ENCODE data around the gene TMEM178A. TPM values are rescaled to one million over a fixed set of nuclear protein-coding genes. Genes with fewer than 3 reads are reported as not detected.

TMEM178A gene
- total and polyA plus RNA-seq, 4 donors: 13.6 to 55.8 (median 36.2) TPM

GRCh38 chr2:39685126-39685525, 19.4 kb downstream of the TMEM178A start:
- Histone ChIP-seq H3K27ac (ENCODE audit: low read depth, low read length) (no peak overlapping the region), H3K36me3 (ENCODE audit: control insufficient read depth, insufficient read depth, low read length) (no peaks in the 10 kb centered on the region), H3K4me1 (ENCODE audit: control insufficient read depth, insufficient read depth, low read length) (peaks cover 3% of the 10 kb centered on the region), H3K4me3 (ENCODE audit: low read depth, low read length) (no peak overlapping the region), H3K27me3 (ENCODE audit: control insufficient read depth, insufficient read depth, low read length) (no peaks in the 10 kb centered on the region), H3K9me3 (ENCODE audit: control insufficient read depth, insufficient read depth, low read length) (no peaks in the 10 kb centered on the region)
- 92% methylated on average over 1 of the region's 1 CpG for WGBS (ENCODE audit: insufficient coverage)
- no peak for DNase-seq (ENCODE audit: low read depth in 4 of 6, low spot score in 6 of 6)

DNA sequence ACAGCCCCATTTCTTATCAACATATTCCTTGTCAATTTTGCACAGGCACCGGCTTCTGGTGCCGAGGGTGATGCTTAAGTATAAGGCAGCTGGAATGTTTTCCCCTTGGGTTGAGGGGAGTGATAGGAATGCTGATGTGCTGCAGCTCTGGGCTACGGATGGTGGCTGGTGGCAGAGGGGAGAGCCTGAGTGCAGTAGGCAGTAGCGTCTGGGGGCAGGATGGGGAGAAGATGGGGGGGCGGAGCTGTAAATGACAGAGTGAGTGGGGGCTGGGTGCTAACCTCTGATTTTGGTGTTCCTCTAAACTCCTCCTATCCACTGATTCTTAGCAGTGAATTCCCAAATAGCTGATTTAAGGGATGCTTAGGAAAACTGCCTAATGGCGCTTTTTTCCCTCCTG, 20.7 kb downstream of the TMEM178A start:
- peak in 2 of 6 donors; percentile 40 to 76 for DNase-seq (ENCODE audit: low read depth in 4 of 6, low spot score in 6 of 6)
- peaks cover 2% of the 10 kb centered on the region for H3K9me3 ChIP-seq (ENCODE audit: control insufficient read depth, insufficient read depth, low read length)
- no peaks in the 10 kb centered on the region for H3K27me3 ChIP-seq (ENCODE audit: control insufficient read depth, insufficient read depth, low read length)
- no peak overlapping the region for H3K4me3 ChIP-seq (ENCODE audit: low read depth, low read length)
- H3K36me3 ChIP-seq (ENCODE audit: control insufficient read depth, insufficient read depth, low read length): no peaks in the 10 kb centered on the region
- peaks cover 3% of the 10 kb centered on the region for H3K4me1 ChIP-seq (ENCODE audit: control insufficient read depth, insufficient read depth, low read length)
- H3K27ac ChIP-seq (ENCODE audit: low read depth, low read length): no peak overlapping the region
- WGBS (ENCODE audit: insufficient coverage): 38% methylated on average over 2 of the region's 6 CpGs

GRCh38 chr2:39688181-39688580, 22.5 kb downstream of the TMEM178A start:
- Histone ChIP-seq H3K36me3 (ENCODE audit: control insufficient read depth, insufficient read depth, low read length) (no peaks in the 10 kb centered on the region), H3K9me3 (ENCODE audit: control insufficient read depth, insufficient read depth, low read length) (peaks cover 3% of the 10 kb centered on the region), H3K4me1 (ENCODE audit: control insufficient read depth, insufficient read depth, low read length) (peaks cover 3% of the 10 kb centered on the region), H3K27ac (ENCODE audit: low read depth, low read length) (no peak overlapping the region), H3K27me3 (ENCODE audit: control insufficient read depth, insufficient read depth, low read length) (no peaks in the 10 kb centered on the region), H3K4me3 (ENCODE audit: low read depth, low read length) (no peak overlapping the region)
- 67% methylated on average over 1 of the region's 2 CpGs for WGBS (ENCODE audit: insufficient coverage)
- DNase-seq (ENCODE audit: low read depth in 4 of 6, low spot score in 6 of 6): peak in 1 of 6 donors; percentile 41

DNA sequence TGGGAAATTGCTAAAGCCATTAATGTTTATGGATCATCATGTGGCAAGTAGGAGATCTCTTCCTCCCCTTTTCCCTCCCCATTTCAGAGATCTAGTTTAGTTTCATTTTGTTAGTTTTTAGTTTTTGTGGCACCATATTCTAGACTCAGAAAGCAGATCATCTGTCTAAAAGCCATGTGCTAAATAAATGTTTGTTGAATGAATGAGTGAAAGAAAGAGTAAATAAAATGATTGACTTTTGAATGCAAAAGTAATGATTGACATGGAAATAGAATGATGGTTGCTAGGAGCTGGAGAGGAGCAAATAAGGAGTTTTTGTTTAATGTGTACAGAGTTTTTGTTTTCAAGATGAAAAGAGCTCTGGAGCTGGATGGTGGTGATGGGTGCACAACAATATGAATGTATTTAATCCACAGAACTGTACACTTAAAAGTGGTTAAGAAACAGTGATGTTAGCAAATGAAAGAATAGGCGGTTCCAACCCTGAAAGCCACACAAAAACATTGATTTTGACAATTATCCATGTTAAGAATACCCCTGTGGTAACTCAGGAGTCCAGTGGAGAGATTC, 23.6 kb downstream of the TMEM178A start:
- Histone ChIP-seq H3K9me3 (ENCODE audit: control insufficient read depth, insufficient read depth, low read length) (peaks cover 3% of the 10 kb centered on the region), H3K27me3 (ENCODE audit: control insufficient read depth, insufficient read depth, low read length) (no peaks in the 10 kb centered on the region), H3K36me3 (ENCODE audit: control insufficient read depth, insufficient read depth, low read length) (no peaks in the 10 kb centered on the region), H3K27ac (ENCODE audit: low read depth, low read length) (no peak overlapping the region), H3K4me1 (ENCODE audit: control insufficient read depth, insufficient read depth, low read length) (peaks cover 3% of the 10 kb centered on the region), H3K4me3 (ENCODE audit: low read depth, low read length) (no peak overlapping the region)
- WGBS (ENCODE audit: insufficient coverage): no CpG with 5 or more reads among the region's 1 CpG
- DNase-seq (ENCODE audit: low read depth in 4 of 6, low spot score in 6 of 6): no peak

GRCh38 chr2:39689876-39690275, 24.2 kb downstream of the TMEM178A start:
- 91% methylated on average over 5 of the region's 6 CpGs for WGBS (ENCODE audit: insufficient coverage)
- H3K4me3 ChIP-seq (ENCODE audit: low read depth, low read length): no peak overlapping the region
- H3K27ac ChIP-seq (ENCODE audit: low read depth, low read length): no peak overlapping the region
- no peak for DNase-seq (ENCODE audit: low read depth in 4 of 6, low spot score in 6 of 6)
- peaks cover 3% of the 10 kb centered on the region for H3K4me1 ChIP-seq (ENCODE audit: control insufficient read depth, insufficient read depth, low read length)
- H3K36me3 ChIP-seq (ENCODE audit: control insufficient read depth, insufficient read depth, low read length): no peaks in the 10 kb centered on the region
- H3K9me3 ChIP-seq (ENCODE audit: control insufficient read depth, insufficient read depth, low read length): peaks cover 3% of the 10 kb centered on the region
- no peaks in the 10 kb centered on the region for H3K27me3 ChIP-seq (ENCODE audit: control insufficient read depth, insufficient read depth, low read length)

DNA sequence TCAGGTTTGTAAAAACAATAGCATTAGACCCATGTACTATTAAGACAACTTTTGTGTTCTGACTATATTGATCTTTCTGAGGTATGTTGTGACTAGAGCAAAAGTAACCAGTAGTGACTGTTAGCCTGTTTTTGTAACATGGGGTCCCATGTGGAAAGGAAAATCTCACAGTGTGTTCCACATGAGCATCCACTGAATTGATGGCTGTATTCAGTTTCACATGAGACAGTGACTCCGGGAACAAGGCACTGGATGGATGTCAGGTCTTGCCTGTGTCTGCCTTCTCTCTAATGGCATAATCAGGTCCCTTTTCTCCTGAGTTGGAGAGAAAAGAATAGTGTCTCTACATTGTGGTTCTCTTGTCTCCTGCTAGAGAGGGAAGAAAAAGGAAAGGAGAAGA, 27.5 kb downstream of the TMEM178A start:
- H3K27me3 ChIP-seq (ENCODE audit: control insufficient read depth, insufficient read depth, low read length): no peaks in the 10 kb centered on the region
- no peaks in the 10 kb centered on the region for H3K36me3 ChIP-seq (ENCODE audit: control insufficient read depth, insufficient read depth, low read length)
- no peak for DNase-seq (ENCODE audit: low read depth in 4 of 6, low spot score in 6 of 6)
- WGBS (ENCODE audit: insufficient coverage): 43% methylated on average over 1 of the region's 1 CpG
- H3K4me3 ChIP-seq (ENCODE audit: low read depth, low read length): no peak overlapping the region
- H3K27ac ChIP-seq (ENCODE audit: low read depth, low read length): no peak overlapping the region
- peaks cover 3% of the 10 kb centered on the region for H3K4me1 ChIP-seq (ENCODE audit: control insufficient read depth, insufficient read depth, low read length)
- peaks cover 3% of the 10 kb centered on the region for H3K9me3 ChIP-seq (ENCODE audit: control insufficient read depth, insufficient read depth, low read length)

DNA sequence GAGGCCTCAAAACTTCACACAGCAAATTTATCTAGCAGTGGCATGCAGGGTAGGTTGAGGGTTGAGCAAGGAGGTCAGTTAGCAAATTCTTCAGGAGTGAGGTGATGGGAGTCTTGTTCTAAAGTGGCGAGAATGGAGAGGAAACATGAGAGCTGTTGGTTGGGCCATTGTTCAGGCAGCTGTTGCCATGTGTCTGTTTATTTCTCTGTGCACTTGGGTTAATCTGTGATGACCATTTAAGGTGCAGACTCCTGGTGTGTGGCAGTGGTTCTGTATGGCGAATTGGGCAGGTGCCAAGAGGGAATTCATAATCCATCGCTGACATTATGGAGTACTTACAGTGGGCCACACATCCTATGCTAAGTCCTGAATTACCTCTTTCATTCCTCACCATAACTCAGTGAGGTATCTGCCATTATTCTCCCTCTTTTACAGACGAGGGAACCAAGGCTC, 30.4 kb downstream of the TMEM178A start:
- H3K27me3 ChIP-seq (ENCODE audit: control insufficient read depth, insufficient read depth, low read length): no peaks in the 10 kb centered on the region

GRCh38 chr2:39696838-39697237, 31.1 kb downstream of the TMEM178A start:
- Histone ChIP-seq H3K4me1 (ENCODE audit: control insufficient read depth, insufficient read depth, low read length) (peaks cover 3% of the 10 kb centered on the region), H3K27me3 (ENCODE audit: control insufficient read depth, insufficient read depth, low read length) (no peaks in the 10 kb centered on the region), H3K36me3 (ENCODE audit: control insufficient read depth, insufficient read depth, low read length) (no peaks in the 10 kb centered on the region), H3K4me3 (ENCODE audit: low read depth, low read length) (no peak overlapping the region), H3K9me3 (ENCODE audit: control insufficient read depth, insufficient read depth, low read length) (peaks cover 10% of the 10 kb centered on the region), H3K27ac (ENCODE audit: low read depth, low read length) (no peak overlapping the region)
- WGBS (ENCODE audit: insufficient coverage): no CpG with 5 or more reads among the region's 1 CpG
- peak in 3 of 6 donors; percentile 43 to 86 (median 83) for DNase-seq (ENCODE audit: low read depth in 4 of 6, low spot score in 6 of 6)

More for the DNA sequence above, 30.4 kb downstream of the TMEM178A start:
- H3K27ac ChIP-seq (ENCODE audit: low read depth, low read length): no peak overlapping the region
- H3K9me3 ChIP-seq (ENCODE audit: control insufficient read depth, insufficient read depth, low read length): peaks cover 8% of the 10 kb centered on the region
- peaks cover 3% of the 10 kb centered on the region for H3K4me1 ChIP-seq (ENCODE audit: control insufficient read depth, insufficient read depth, low read length)
- WGBS (ENCODE audit: insufficient coverage): 77% methylated on average over 2 of the region's 4 CpGs
- H3K4me3 ChIP-seq (ENCODE audit: low read depth, low read length): no peak overlapping the region
- H3K36me3 ChIP-seq (ENCODE audit: control insufficient read depth, insufficient read depth, low read length): no peaks in the 10 kb centered on the region
- no peak for DNase-seq (ENCODE audit: low read depth in 4 of 6, low spot score in 6 of 6)

- DNase-seq (ENCODE audit: low read depth in 4 of 6, low spot score in 6 of 6): peak in 1 of 6 donors; percentile 65
- Histone ChIP-seq H3K4me1 (ENCODE audit: control insufficient read depth, insufficient read depth, low read length) (peaks cover 3% of the 10 kb centered on the region), H3K27ac (ENCODE audit: low read depth, low read length) (no peak overlapping the region), H3K36me3 (ENCODE audit: control insufficient read depth, insufficient read depth, low read length) (no peaks in the 10 kb centered on the region), H3K27me3 (ENCODE audit: control insufficient read depth, insufficient read depth, low read length) (no peaks in the 10 kb centered on the region), H3K9me3 (ENCODE audit: control insufficient read depth, insufficient read depth, low read length) (peaks cover 13% of the 10 kb centered on the region), H3K4me3 (ENCODE audit: low read depth, low read length) (no peak overlapping the region)
- no CpG with 5 or more reads among the region's 2 CpGs for WGBS (ENCODE audit: insufficient coverage)
Observed at GRCh38 chr2:39697454-39697853, 31.7 kb downstream of the TMEM178A start.

DNA sequence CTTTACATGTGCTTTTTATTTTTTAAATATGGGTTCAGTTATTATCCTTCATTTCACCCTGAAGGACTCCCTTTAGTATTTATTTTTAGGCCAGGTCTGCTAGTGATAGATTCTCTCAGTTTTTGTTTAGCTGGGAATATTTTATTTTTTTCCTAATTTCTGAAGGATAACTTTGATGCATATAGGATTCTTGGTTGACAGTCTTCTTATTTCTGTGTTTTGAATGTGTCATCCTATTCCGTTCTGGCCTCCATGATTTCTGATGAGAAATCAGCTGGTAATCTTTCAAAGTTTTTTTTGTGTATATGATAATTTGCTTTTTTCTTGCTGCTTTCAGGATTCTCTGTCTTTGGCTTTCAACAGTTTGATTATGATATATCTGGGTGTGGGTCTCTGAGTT, 35.4 kb downstream of the TMEM178A start:
- Histone ChIP-seq H3K4me1 (ENCODE audit: control insufficient read depth, insufficient read depth, low read length) (peaks cover 3% of the 10 kb centered on the region), H3K36me3 (ENCODE audit: control insufficient read depth, insufficient read depth, low read length) (no peaks in the 10 kb centered on the region), H3K9me3 (ENCODE audit: control insufficient read depth, insufficient read depth, low read length) (peaks cover 14% of the 10 kb centered on the region), H3K4me3 (ENCODE audit: low read depth, low read length) (no peak overlapping the region), H3K27ac (ENCODE audit: low read depth, low read length) (no peak overlapping the region), H3K27me3 (ENCODE audit: control insufficient read depth, insufficient read depth, low read length) (no peaks in the 10 kb centered on the region)
- WGBS (ENCODE audit: insufficient coverage): no CpG with 5 or more reads among the region's 1 CpG
- DNase-seq (ENCODE audit: low read depth in 4 of 6, low spot score in 6 of 6): no peak
